Mesendoderm (in vitro differentiated cells): ENCODE results near the gene GALNT17.
A peak's percentile ranks its signal among the peaks of the same experiment; 100 is the strongest.

ENCODE experiments used
- DNase-seq: peaks from one replicate; pipeline ENCODE4 v3.0.0; 2013
- H2AK5ac ChIP-seq: 2 replicates; pipeline ENCODE4 v1.6.1; 2013; ENCODE audit warnings: low read length, inconsistent platforms
- H2BK120ac ChIP-seq: 2 replicates; pipeline ENCODE4 v1.6.1; 2013; ENCODE audit warnings: low read depth, mild to moderate bottlenecking, low read length, moderate library complexity, mixed read lengths
- H2BK15ac ChIP-seq: replicated peaks from 2 replicates; pipeline ENCODE4 v1.6.1; 2013; ENCODE audit warnings: low read depth, mild to moderate bottlenecking, moderate library complexity
- H2BK5ac ChIP-seq: 2 replicates; pipeline ENCODE4 v1.6.1; 2013; ENCODE audit warnings: low read length, inconsistent platforms
- H3K18ac ChIP-seq: 2 replicates; pipeline ENCODE4 v1.6.1; 2013; ENCODE audit warnings: mild to moderate bottlenecking, low read length, mixed read lengths
- H3K23ac ChIP-seq: one replicate; pipeline ENCODE4 v1.6.1; 2013; ENCODE audit warnings: low read length
- H3K27ac ChIP-seq: 2 replicates; pipeline ENCODE4 v1.5.1; 2013; ENCODE audit warnings: low read depth, mild to moderate bottlenecking, inconsistent platforms, low read length, moderate library complexity
- H3K27me3 ChIP-seq: 2 replicates; pipeline ENCODE4 v1.6.1; 2013; ENCODE audit warnings: low read length, control low read depth, mild to moderate bottlenecking, inconsistent platforms; ENCODE audit not compliant: insufficient read depth, poor library complexity
- H3K36me3 ChIP-seq: 2 replicates; pipeline ENCODE4 v1.6.1; 2013; ENCODE audit warnings: low read length, inconsistent platforms; ENCODE audit not compliant: control insufficient read depth, insufficient read depth
- H3K4ac ChIP-seq: one replicate; pipeline ENCODE4 v1.6.1; 2013; ENCODE audit warnings: low read depth, mild to moderate bottlenecking, low read length, moderate library complexity
- H3K4me1 ChIP-seq: 2 replicates; pipeline ENCODE4 v1.6.1; 2013; ENCODE audit warnings: low read depth, low read length, inconsistent platforms; ENCODE audit not compliant: control insufficient read depth
- H3K4me2 ChIP-seq: 2 replicates; pipeline ENCODE4 v1.6.1; 2013; ENCODE audit warnings: low read length
- H3K4me3 ChIP-seq: 2 replicates; pipeline ENCODE4 v1.5.1; 2013; ENCODE audit warnings: mild to moderate bottlenecking, low read length
- H3K56ac ChIP-seq: one replicate; pipeline ENCODE4 v1.6.1; 2013; ENCODE audit warnings: low read length
- H3K79me1 ChIP-seq: 2 replicates; pipeline ENCODE4 v1.6.1; 2013; ENCODE audit warnings: low read length, inconsistent platforms
- H3K79me2 ChIP-seq: 2 replicates; pipeline ENCODE4 v1.6.1; 2013; ENCODE audit warnings: mild to moderate bottlenecking, low read length; ENCODE audit not compliant: control insufficient read depth, insufficient read depth
- H3K9ac ChIP-seq: 2 replicates; pipeline ENCODE4 v1.6.1; 2013; ENCODE audit warnings: low read length, inconsistent platforms
- H4K5ac ChIP-seq: one replicate; pipeline ENCODE4 v1.6.1; 2013; ENCODE audit warnings: low read length
- H4K8ac ChIP-seq: one replicate; pipeline ENCODE4 v1.6.1; 2013; ENCODE audit warnings: low read depth, mild to moderate bottlenecking, control low read depth, low read length, moderate library complexity
- WGBS: extraction: QIAGEN DNeasy Blood & Tissue Kit; methylation state at CpG from one replicate; pipeline ENCODE4 v1.1.7; 2013; ENCODE audit warnings: low lambda C conversion rate, missing lambda C conversion rate; ENCODE audit not compliant: insufficient coverage; ENCODE audit errors: extremely low coverage; 5-methylcytosine and 5-hydroxymethylcytosine counted together

Gene GALNT17

DNA sequence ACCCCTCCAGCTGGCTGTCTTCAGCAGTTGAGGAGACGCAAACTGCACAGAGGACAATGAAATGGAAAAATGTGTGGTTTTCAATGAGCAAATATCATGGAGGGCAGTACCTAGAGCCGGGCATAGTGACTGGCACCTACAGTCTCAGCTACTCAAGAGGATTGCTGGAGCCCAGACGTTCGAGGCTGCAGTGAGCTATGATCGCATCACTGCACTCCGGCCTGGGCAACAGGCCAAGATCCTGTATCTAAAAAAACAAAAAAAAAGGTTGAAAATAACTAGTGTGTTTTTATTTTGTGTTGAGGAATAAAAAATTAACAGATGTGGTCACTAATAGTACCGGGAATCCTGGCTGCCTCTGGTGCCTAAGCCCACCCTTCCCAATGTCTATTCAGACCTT lies 345.5 kb downstream of the GALNT17 start:
- no CpG with 5 or more reads among the region's 7 CpGs for WGBS
- H3K79me1 ChIP-seq: peaks cover 3% of the 10 kb centered on the region

DNA sequence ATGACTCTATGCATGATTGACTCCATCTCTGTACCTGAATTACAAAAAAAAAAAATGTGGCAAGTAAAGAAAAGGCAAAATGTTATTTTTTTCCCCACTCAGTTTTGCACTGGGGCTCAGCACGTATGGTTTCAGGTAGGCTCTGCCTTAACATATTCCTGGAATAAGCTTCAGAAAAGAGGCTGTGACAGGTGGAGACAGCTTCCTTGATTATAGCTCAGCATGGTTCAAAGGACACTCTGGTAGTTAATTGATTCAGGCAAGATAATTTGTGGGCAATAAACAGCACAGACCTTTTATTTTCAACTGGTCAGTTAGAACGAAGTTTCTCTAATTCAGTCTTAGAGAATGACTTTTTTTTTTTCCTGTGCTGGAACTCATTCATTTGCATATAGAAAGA lies 347.3 kb downstream of the GALNT17 start:
- Histone ChIP-seq H3K4me2 (no peak overlapping the region), H2BK15ac (no peak overlapping the region), H4K5ac (no peak overlapping the region), H3K23ac (no peak overlapping the region), H3K27me3 (no peaks in the 10 kb centered on the region), H2BK5ac (no peak overlapping the region), H4K8ac (no peak overlapping the region), H3K4me3 (no peak overlapping the region), H3K56ac (no peak overlapping the region), H3K79me2 (no peaks in the 10 kb centered on the region), H3K18ac (no peak overlapping the region), H3K9ac (no peak overlapping the region), H2BK120ac (no peak overlapping the region), H3K27ac (no peak overlapping the region), H3K36me3 (no peaks in the 10 kb centered on the region), H2AK5ac (no peak overlapping the region), H3K4me1 (peaks cover 2% of the 10 kb centered on the region), H3K79me1 (peaks cover 3% of the 10 kb centered on the region), H3K4ac (no peak overlapping the region)
- WGBS: no CpG with 5 or more reads among the region's 2 CpGs
- no peak for DNase-seq

More for the DNA sequence above, 345.5 kb downstream of the GALNT17 start:
- Histone ChIP-seq H3K4ac (no peak overlapping the region), H3K27ac (no peak overlapping the region), H3K4me1 (peaks cover 3% of the 10 kb centered on the region), H2BK5ac (peak overlapping the region; percentile 79), H2AK5ac (peak overlapping the region; percentile 75), H3K4me2 (no peak overlapping the region), H3K36me3 (no peaks in the 10 kb centered on the region), H3K23ac (no peak overlapping the region), H2BK120ac (peak overlapping the region; percentile 62), H3K56ac (peak overlapping the region; percentile 58), H3K27me3 (no peaks in the 10 kb centered on the region), H3K9ac (no peak overlapping the region), H2BK15ac (no peak overlapping the region), H3K4me3 (no peak overlapping the region), H4K5ac (no peak overlapping the region), H3K79me2 (no peaks in the 10 kb centered on the region), H4K8ac (no peak overlapping the region), H3K18ac (peak overlapping the region; percentile 56)
- no peak for DNase-seq

DNA sequence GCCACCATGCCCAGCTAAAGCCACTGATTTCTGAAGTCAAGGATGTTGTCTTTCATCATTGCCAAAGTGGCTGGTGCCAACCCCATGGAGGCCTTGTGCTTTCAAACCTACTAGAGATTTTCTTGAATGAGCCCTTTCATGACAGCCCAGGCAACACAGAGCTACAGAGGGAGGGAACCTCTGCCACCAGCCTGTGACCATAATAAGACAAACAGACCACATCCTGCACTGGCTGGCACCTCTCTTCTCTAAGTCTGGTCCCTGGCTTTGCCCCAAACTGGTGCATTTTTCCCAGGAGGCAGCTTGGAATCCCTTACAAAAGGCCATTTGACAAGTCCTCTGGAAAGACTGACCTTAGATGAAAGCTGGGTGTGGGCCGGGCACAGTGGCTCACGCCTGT lies 348.8 kb downstream of the GALNT17 start:
- H3K56ac ChIP-seq: no peak overlapping the region
- H2BK120ac ChIP-seq: no peak overlapping the region
- no peak overlapping the region for H3K27ac ChIP-seq
- DNase-seq: no peak
- no peak overlapping the region for H3K18ac ChIP-seq
- WGBS: no CpG with 5 or more reads among the region's 2 CpGs
- H2BK5ac ChIP-seq: no peak overlapping the region
- no peak overlapping the region for H3K4me2 ChIP-seq
- H3K9ac ChIP-seq: no peak overlapping the region
- no peak overlapping the region for H4K5ac ChIP-seq
- H2AK5ac ChIP-seq: no peak overlapping the region
- H3K4me3 ChIP-seq: no peak overlapping the region
- no peak overlapping the region for H4K8ac ChIP-seq
- no peaks in the 10 kb centered on the region for H3K27me3 ChIP-seq
- no peaks in the 10 kb centered on the region for H3K79me2 ChIP-seq
- no peak overlapping the region for H2BK15ac ChIP-seq
- H3K4ac ChIP-seq: no peak overlapping the region
- H3K36me3 ChIP-seq: no peaks in the 10 kb centered on the region
- no peak overlapping the region for H3K23ac ChIP-seq
- peaks cover 3% of the 10 kb centered on the region for H3K79me1 ChIP-seq
- H3K4me1 ChIP-seq: peaks cover 2% of the 10 kb centered on the region

DNA sequence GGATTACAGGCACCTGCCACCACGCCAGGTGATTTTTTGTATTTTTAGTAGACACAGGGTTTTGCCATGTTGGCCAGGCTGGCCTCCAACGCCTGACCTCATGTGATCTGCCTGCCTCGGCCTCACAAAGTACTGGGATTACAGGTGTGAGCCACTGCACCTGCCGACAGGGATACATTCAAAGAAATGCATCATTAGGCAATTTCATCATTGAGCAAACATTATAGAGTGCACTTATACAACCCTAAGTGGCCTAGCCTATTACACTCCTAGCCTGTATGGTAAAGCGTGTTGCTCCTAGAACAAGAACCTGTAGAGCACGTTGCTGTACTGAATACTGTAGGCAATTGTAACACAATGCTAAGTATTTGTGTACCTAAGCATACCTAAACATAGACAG lies 350.3 kb downstream of the GALNT17 start:
- H2BK5ac ChIP-seq: no peak overlapping the region
- no peak overlapping the region for H3K9ac ChIP-seq
- H3K27me3 ChIP-seq: no peaks in the 10 kb centered on the region
- H3K79me2 ChIP-seq: no peaks in the 10 kb centered on the region
- no peak overlapping the region for H3K56ac ChIP-seq
- no peak overlapping the region for H2BK15ac ChIP-seq
- DNase-seq: no peak
- no peak overlapping the region for H3K18ac ChIP-seq
- WGBS: no CpG with 5 or more reads among the region's 6 CpGs
- H2AK5ac ChIP-seq: no peak overlapping the region
- no peak overlapping the region for H3K4me2 ChIP-seq
- no peak overlapping the region for H3K27ac ChIP-seq
- peaks cover 2% of the 10 kb centered on the region for H3K79me1 ChIP-seq
- H4K5ac ChIP-seq: no peak overlapping the region
- H3K23ac ChIP-seq: no peak overlapping the region
- H3K4ac ChIP-seq: no peak overlapping the region
- H3K4me1 ChIP-seq: no peaks in the 10 kb centered on the region
- no peaks in the 10 kb centered on the region for H3K36me3 ChIP-seq
- no peak overlapping the region for H3K4me3 ChIP-seq
- no peak overlapping the region for H2BK120ac ChIP-seq
- H4K8ac ChIP-seq: no peak overlapping the region

DNA sequence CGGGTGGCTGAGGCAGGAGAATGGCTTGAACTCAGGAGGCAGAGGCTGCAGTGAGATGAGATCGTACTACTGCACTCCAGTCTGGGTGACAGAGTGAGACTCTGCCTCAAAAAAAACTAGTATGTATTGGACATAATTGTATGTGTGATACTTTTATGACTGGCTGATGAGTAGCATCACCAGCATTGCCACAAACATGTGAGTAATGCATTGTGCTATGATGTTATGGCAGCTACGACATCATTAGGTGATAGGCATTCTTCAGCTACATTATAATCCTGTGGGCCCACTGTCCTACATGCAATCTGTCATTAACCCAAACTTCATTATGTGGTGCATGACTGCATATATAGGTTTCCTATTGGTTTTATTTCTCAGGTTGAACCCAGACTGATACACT lies 352.4 kb downstream of the GALNT17 start:
- no CpG with 5 or more reads among the region's 3 CpGs for WGBS
- no peaks in the 10 kb centered on the region for H3K4me1 ChIP-seq

DNA sequence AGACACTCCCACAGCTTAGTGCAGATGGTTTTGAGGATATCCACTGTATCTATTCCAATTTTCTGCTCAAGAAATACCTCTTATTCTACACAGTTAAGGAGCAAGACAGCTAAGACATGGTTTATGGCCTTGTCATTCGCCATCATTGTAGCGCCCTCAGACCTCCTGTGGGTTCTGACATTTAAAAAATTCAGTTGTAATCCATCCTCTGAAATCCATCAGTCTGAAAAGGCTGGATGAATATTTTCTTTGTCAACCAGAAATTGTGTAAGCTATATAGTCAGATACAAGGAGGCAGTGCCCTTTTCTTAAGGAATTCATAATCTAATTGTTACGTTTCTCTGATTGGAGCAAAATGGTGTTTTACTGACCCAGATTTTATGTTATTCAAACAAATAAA lies 353.6 kb downstream of the GALNT17 start:
- Histone ChIP-seq H3K4me2 (no peak overlapping the region), H2BK120ac (no peak overlapping the region), H2BK5ac (no peak overlapping the region), H3K27me3 (no peaks in the 10 kb centered on the region), H3K18ac (no peak overlapping the region), H3K79me1 (no peaks in the 10 kb centered on the region), H3K79me2 (no peaks in the 10 kb centered on the region), H4K8ac (no peak overlapping the region), H3K36me3 (no peaks in the 10 kb centered on the region), H3K4me3 (no peak overlapping the region), H3K9ac (no peak overlapping the region), H2BK15ac (no peak overlapping the region), H3K23ac (no peak overlapping the region), H3K4me1 (no peaks in the 10 kb centered on the region), H4K5ac (no peak overlapping the region), H3K27ac (no peak overlapping the region), H2AK5ac (no peak overlapping the region), H3K56ac (no peak overlapping the region), H3K4ac (no peak overlapping the region)
- no CpG with 5 or more reads among the region's 3 CpGs for WGBS
- no peak for DNase-seq

More for the DNA sequence above, 352.4 kb downstream of the GALNT17 start:
- no peak overlapping the region for H3K4me2 ChIP-seq
- no peak overlapping the region for H3K4me3 ChIP-seq
- H3K18ac ChIP-seq: no peak overlapping the region
- H3K56ac ChIP-seq: no peak overlapping the region
- no peak overlapping the region for H2AK5ac ChIP-seq
- H3K79me2 ChIP-seq: no peaks in the 10 kb centered on the region
- DNase-seq: no peak
- H2BK5ac ChIP-seq: no peak overlapping the region
- no peak overlapping the region for H3K23ac ChIP-seq
- no peaks in the 10 kb centered on the region for H3K27me3 ChIP-seq
- H3K9ac ChIP-seq: no peak overlapping the region
- no peak overlapping the region for H3K4ac ChIP-seq
- H2BK120ac ChIP-seq: no peak overlapping the region
- H2BK15ac ChIP-seq: no peak overlapping the region
- no peaks in the 10 kb centered on the region for H3K79me1 ChIP-seq
- no peaks in the 10 kb centered on the region for H3K36me3 ChIP-seq
- H4K5ac ChIP-seq: no peak overlapping the region
- H4K8ac ChIP-seq: no peak overlapping the region
- H3K27ac ChIP-seq: no peak overlapping the region
